Esophagus muscularis mucosa (tissue), 3 donors: ENCODE data around the gene TRIM56.

ENCODE experiments used
- POLR2A ChIP-seq: fragments of 450-650 bp; IDR thresholded peaks from one replicate; pipeline ENCODE4 v1.6.1; 2017; ENCODE audit warnings: antibody characterized with exemption, moderate library complexity, mild to moderate bottlenecking, low read depth
- TF ChIP-seq, protein P1 (sequence below), 3 experiments: fragments of 200-600 bp in 2 of 3; fragments of 450-650 bp in 1 of 3; sonication (generic) in 2 of 3; IDR thresholded peaks; one replicate each; pipeline ENCODE4 v1.5.1; 2017 to 2019; ENCODE audit warnings: antibody characterized with exemption in 3 of 3, mild to moderate bottlenecking in 2 of 3, moderate library complexity in 1 of 3

- TF ChIP-seq, protein P1, sequence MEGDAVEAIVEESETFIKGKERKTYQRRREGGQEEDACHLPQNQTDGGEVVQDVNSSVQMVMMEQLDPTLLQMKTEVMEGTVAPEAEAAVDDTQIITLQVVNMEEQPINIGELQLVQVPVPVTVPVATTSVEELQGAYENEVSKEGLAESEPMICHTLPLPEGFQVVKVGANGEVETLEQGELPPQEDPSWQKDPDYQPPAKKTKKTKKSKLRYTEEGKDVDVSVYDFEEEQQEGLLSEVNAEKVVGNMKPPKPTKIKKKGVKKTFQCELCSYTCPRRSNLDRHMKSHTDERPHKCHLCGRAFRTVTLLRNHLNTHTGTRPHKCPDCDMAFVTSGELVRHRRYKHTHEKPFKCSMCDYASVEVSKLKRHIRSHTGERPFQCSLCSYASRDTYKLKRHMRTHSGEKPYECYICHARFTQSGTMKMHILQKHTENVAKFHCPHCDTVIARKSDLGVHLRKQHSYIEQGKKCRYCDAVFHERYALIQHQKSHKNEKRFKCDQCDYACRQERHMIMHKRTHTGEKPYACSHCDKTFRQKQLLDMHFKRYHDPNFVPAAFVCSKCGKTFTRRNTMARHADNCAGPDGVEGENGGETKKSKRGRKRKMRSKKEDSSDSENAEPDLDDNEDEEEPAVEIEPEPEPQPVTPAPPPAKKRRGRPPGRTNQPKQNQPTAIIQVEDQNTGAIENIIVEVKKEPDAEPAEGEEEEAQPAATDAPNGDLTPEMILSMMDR (IDR thresholded peaks at IDR 0.05): no peak
- TF ChIP-seq POLR2A: no peak
Measured at GRCh38 chr7:101111261-101111660, 26.0 kb downstream of the TRIM56 start.
